Measurements from ENCODE around the gene LOXHD1. TPM values are rescaled to one million over a fixed set of nuclear protein-coding genes. Genes with fewer than 3 reads are reported as not detected.

The LOXHD1 gene
- total and polyA plus RNA-seq, 2 of the 4 experiments (the other 2 are of a cell fraction): not detected

GRCh38 chr18:46547520-46547919 lies 109.5 kb downstream of the LOXHD1 start:
- Histone ChIP-seq H3K4me1 (ENCODE audit: control insufficient read depth, insufficient read depth, low read length) (no peaks in the 10 kb centered on the region), H2AFZ (replicated peaks; ENCODE audit: low read length, poor library complexity) (no peak overlapping the region), H2BK5ac (ENCODE audit: low read depth, low read length, poor library complexity, severe bottlenecking) (no peak overlapping the region), H3K27ac (ENCODE audit: insufficient read depth, low read length) (no peak overlapping the region), H2BK120ac (ENCODE audit: low read depth, low read length) (no peak overlapping the region), H3K36me3 (ENCODE audit: control insufficient read depth, insufficient read depth, low read length) (no peaks in the 10 kb centered on the region), H4K20me1 (ENCODE audit: insufficient read depth, low read length) (no peaks in the 10 kb centered on the region), H2AK9ac (replicated peaks; ENCODE audit: low read depth, low read length, poor library complexity) (no peak overlapping the region), H3K4me2 (ENCODE audit: low read depth, low read length) (no peak overlapping the region), H3K4me3 (ENCODE audit: insufficient read depth, low read depth, low read length) (no peak overlapping the region), H3K14ac (replicated peaks; ENCODE audit: low read depth, low read length) (no peak overlapping the region), H3K56ac (ENCODE audit: extremely low read depth, insufficient read depth, low read length) (no peak overlapping the region), H2BK15ac (ENCODE audit: low read depth, low read length) (no peak overlapping the region), H2BK20ac (ENCODE audit: low read depth, low read length) (no peak overlapping the region), H3K18ac (ENCODE audit: low read depth, low read length) (no peak overlapping the region), H3K23ac (ENCODE audit: low read depth, low read length) (no peak overlapping the region), H4K91ac (ENCODE audit: insufficient read depth, low read depth, low read length) (no peak overlapping the region), H4K8ac (ENCODE audit: low read depth in 2 of 2, low read length in 2 of 2) (no peak overlapping the region), H3K9ac (ENCODE audit: low read depth, low read length) (no peak overlapping the region), H2AK5ac (ENCODE audit: low read depth, low read length) (no peak overlapping the region), H3K79me1 (ENCODE audit: low read depth in 1 of 2, low read length in 2 of 2) (no peaks in the 10 kb centered on the region), H3K4ac (ENCODE audit: low read depth, low read length) (no peak overlapping the region), H3K27me3 (ENCODE audit: control insufficient read depth, insufficient read depth, low read length) (no peaks in the 10 kb centered on the region), H4K5ac (ENCODE audit: low read depth, low read length) (no peak overlapping the region), H3K9me1 (ENCODE audit: insufficient read depth, low read length) (no peaks in the 10 kb centered on the region), H3K9me3 (ENCODE audit: control insufficient read depth, insufficient read depth, low read length) (no peaks in the 10 kb centered on the region)
- DNase-seq: no peak
- intact Hi-C loops (cut with micrococcal nuclease) (no loop called here), dilution Hi-C loops (cut with HindIII; ENCODE audit: low sequenced_read_pairs, unreplicated experiment) (no loop called here), in situ Hi-C loops (cut with MboI; ENCODE audit: low sequenced_read_pairs) (no loop called here)
- ATAC-seq (ENCODE audit: low read depth): no peak
- TF ChIP-seq POLR2A (IDR thresholded peaks at IDR 0.05; ENCODE audit: low read depth, low read length): no peak
- no peak for TF ChIP-seq ELK1 (IDR thresholded peaks at IDR 0.05; ENCODE audit: borderline replicate concordance, low read depth, low read length)
- no peak for TF ChIP-seq CEBPB (IDR thresholded peaks at IDR 0.05; ENCODE audit: low read depth, low read length)
- no peak for TF ChIP-seq MAZ (IDR thresholded peaks at IDR 0.05; ENCODE audit: borderline replicate concordance, low read depth, low read length)
- no peak for TF ChIP-seq NFE2L2 (IDR thresholded peaks at IDR 0.05; ENCODE audit: low read depth, low read length)
- no peak for TF ChIP-seq RCOR1 (IDR thresholded peaks at IDR 0.05; ENCODE audit: insufficient replicate concordance, low read length)
- TF ChIP-seq MAFK (IDR thresholded peaks at IDR 0.05; ENCODE audit: low read depth, low read length): no peak
- no peak for TF ChIP-seq RAD21 (IDR thresholded peaks at IDR 0.05; ENCODE audit: low read length)
- no TSS peak for BruUV-seq (replicated peaks)
- CTCF ChIA-PET: no interaction called here
- no CpG with 5 or more reads among the region's 1 CpG for WGBS, 2 experiments (ENCODE audit: extremely low coverage in 2 of 2, insufficient read length in 1 of 2)
- POLR2A ChIA-PET (ENCODE audit: unreplicated experiment): no interaction called here
